ENCODE measurements around the gene FAM24A.
"Not testable (repeated sequence)": the region's sequence is repeated elsewhere in the genome, so short reads cannot be mapped to it uniquely, and the experiment has no call there.

The FAM24A gene

GRCh38 chr10:122910310-122910709 is at the start of gene FAM24A:
FAM24A (plus strand) TSS chr10:122910610; CDS start chr10:122911635, 1,025 bp downstream.
- DNase-seq (ENCODE audit: low read depth in 2 of 3, low spot score in 1 of 3): no peak

GRCh38 chr10:122861711-122862161 is 48.7 kb upstream of the FAM24A start:
- no peak for DNase-seq (ENCODE audit: low read depth in 2 of 3, low spot score in 1 of 3)

GRCh38 chr10:122863216-122864193 is 46.9 kb upstream of the FAM24A start:
- DNase-seq (ENCODE audit: low read depth in 2 of 3, low spot score in 1 of 3): no peak

GRCh38 chr10:122864194-122864592 is 46.2 kb upstream of the FAM24A start:
- no peak for DNase-seq (ENCODE audit: low read depth in 2 of 3, low spot score in 1 of 3)

GRCh38 chr10:122864901-122865300 is 45.5 kb upstream of the FAM24A start:
- no peak for DNase-seq (ENCODE audit: low read depth in 2 of 3, low spot score in 1 of 3)

GRCh38 chr10:122866757-122867482 is 43.5 kb upstream of the FAM24A start:
- not testable (repeated sequence) for DNase-seq (ENCODE audit: low read depth in 2 of 3, low spot score in 1 of 3)

GRCh38 chr10:122868768-122869167 is 41.6 kb upstream of the FAM24A start:
- not testable (repeated sequence) for DNase-seq (ENCODE audit: low read depth in 2 of 3, low spot score in 1 of 3)

- not testable (repeated sequence) for DNase-seq (ENCODE audit: low read depth in 2 of 3, low spot score in 1 of 3)
Observed at GRCh38 chr10:122871947-122872346, 38.5 kb upstream of the FAM24A start.

- no peak for DNase-seq (ENCODE audit: low read depth in 2 of 3, low spot score in 1 of 3)
Observed at GRCh38 chr10:122875843-122876466, 34.5 kb upstream of the FAM24A start.

GRCh38 chr10:122876467-122876855 is 33.9 kb upstream of the FAM24A start:
- no peak for DNase-seq (ENCODE audit: low read depth in 2 of 3, low spot score in 1 of 3)

GRCh38 chr10:122877264-122877663 is 33.1 kb upstream of the FAM24A start:
- no peak for DNase-seq (ENCODE audit: low read depth in 2 of 3, low spot score in 1 of 3)

- DNase-seq (ENCODE audit: low read depth in 2 of 3, low spot score in 1 of 3): no peak
Observed at GRCh38 chr10:122878799-122879338, 31.5 kb upstream of the FAM24A start.

- peak; percentile 89 to 93 (median 91) for DNase-seq (ENCODE audit: low read depth in 2 of 3, low spot score in 1 of 3)
Observed at GRCh38 chr10:122879339-122880273, 30.8 kb upstream of the FAM24A start, which contains the start of gene FAM24B. FAM24B (minus strand) TSS chr10:122879581; CDS start chr10:122850515, 29,066 bp downstream.

GRCh38 chr10:122882766-122883165 is 27.6 kb upstream of the FAM24A start:
- no peak for DNase-seq (ENCODE audit: low read depth in 2 of 3, low spot score in 1 of 3)

GRCh38 chr10:122884166-122884565 is 26.2 kb upstream of the FAM24A start:
- no peak for DNase-seq (ENCODE audit: low read depth in 2 of 3, low spot score in 1 of 3)

GRCh38 chr10:122894261-122894944 is 16.0 kb upstream of the FAM24A start:
- DNase-seq (ENCODE audit: low read depth in 2 of 3, low spot score in 1 of 3): no peak

GRCh38 chr10:122903861-122904260 is 6.5 kb upstream of the FAM24A start:
- not testable (repeated sequence) for DNase-seq (ENCODE audit: low read depth in 2 of 3, low spot score in 1 of 3)

- DNase-seq (ENCODE audit: low read depth in 2 of 3, low spot score in 1 of 3): peak; percentile 26 to 52 (median 33)
Observed at GRCh38 chr10:122911889-122912484, 1.6 kb downstream of the FAM24A start.

- no peak for DNase-seq (ENCODE audit: low read depth in 2 of 3, low spot score in 1 of 3)
Observed at GRCh38 chr10:122915700-122916099, 5.3 kb downstream of the FAM24A start.

Measured in stimulated activated CD4-positive, alpha-beta T cell treated with anti-CD3 and anti-CD28 coated beads, Interleukin-12 subunit alpha, Interleukin-12 subunit beta, amount 100 ng/mL, for 48 hours (primary cell).